ENCODE measurements around the gene PRR12. TPM values are rescaled to one million over a fixed set of nuclear protein-coding genes. Genes with fewer than 3 reads are reported as not detected.

PRR12 gene
- total RNA-seq, 4 donors from 2014 or later: 11.6 to 32.7 (median 18.1) TPM

DNA sequence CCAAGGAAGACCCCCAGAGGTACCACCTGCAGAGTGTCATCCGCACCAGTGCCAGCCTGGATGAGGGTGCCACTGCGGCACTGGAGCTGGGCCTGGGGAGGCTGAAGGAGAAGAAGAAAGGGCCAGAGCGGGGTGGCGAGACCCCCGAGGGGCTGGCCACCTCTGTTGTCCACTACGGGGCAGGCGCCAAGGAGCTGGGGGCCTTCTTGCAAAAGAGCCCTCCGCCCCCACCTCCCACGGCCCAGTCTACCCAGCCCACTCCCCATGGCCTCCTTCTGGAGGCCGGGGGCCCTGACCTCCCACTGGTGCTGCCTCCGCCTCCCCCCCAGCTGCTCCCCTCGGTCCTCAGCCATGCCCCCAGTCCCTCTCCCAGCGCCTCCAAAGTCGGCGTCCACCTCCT lies 5.4 kb downstream of the PRR12 start:
- Histone ChIP-seq H3K27ac (no peak overlapping the region), H3K4me3 (no peak overlapping the region), H3K36me3 (peaks cover 4 to 75% (median 26%) of the 10 kb centered on the region in 3 donors), H3K9me3 (no peaks in the 10 kb centered on the region), H3K4me1 (peaks cover 0 to 31% (median 11%) of the 10 kb centered on the region in 4 donors), H3K27me3 (no peaks in the 10 kb centered on the region)
- DNase-seq (ENCODE audit: low spot score in 2 of 2): no peak
- TF ChIP-seq POLR2A (IDR thresholded peaks at IDR 0.05): no peak
- no peak for TF ChIP-seq EP300 (IDR thresholded peaks at IDR 0.05)
- TF ChIP-seq, protein P1, sequence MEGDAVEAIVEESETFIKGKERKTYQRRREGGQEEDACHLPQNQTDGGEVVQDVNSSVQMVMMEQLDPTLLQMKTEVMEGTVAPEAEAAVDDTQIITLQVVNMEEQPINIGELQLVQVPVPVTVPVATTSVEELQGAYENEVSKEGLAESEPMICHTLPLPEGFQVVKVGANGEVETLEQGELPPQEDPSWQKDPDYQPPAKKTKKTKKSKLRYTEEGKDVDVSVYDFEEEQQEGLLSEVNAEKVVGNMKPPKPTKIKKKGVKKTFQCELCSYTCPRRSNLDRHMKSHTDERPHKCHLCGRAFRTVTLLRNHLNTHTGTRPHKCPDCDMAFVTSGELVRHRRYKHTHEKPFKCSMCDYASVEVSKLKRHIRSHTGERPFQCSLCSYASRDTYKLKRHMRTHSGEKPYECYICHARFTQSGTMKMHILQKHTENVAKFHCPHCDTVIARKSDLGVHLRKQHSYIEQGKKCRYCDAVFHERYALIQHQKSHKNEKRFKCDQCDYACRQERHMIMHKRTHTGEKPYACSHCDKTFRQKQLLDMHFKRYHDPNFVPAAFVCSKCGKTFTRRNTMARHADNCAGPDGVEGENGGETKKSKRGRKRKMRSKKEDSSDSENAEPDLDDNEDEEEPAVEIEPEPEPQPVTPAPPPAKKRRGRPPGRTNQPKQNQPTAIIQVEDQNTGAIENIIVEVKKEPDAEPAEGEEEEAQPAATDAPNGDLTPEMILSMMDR (IDR thresholded peaks at IDR 0.05): no peak
- 85 to 89% methylated on average over 15 of the region's 15 CpGs for WGBS, 2 donors

DNA sequence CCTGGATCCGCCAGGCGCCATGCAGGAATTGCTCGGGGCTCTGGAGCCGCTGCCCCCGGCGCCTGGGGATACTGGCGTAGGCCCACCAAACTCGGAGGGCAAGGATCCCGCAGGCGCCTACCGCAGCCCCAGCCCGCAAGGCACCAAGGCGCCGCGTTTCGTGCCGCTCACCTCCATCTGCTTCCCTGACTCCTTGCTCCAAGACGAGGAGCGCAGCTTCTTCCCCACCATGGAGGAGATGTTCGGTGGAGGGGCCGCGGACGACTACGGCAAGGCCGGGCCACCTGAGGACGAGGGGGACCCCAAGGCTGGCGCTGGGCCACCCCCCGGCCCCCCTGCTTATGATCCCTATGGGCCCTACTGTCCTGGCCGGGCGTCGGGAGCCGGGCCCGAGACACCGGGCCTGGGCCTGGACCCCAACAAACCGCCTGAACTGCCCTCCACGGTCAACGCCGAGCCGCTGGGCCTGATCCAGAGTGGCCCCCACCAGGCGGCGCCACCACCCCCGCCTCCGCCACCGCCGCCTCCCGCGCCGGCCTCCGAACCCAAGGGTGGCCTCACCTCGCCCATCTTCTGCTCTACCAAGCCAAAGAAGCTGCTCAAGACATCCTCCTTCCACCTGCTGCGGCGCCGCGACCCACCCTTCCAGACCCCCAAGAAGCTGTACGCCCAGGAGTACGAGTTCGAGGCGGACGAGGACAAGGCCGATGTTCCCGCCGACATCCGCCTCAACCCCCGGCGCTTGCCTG lies 6.1 kb downstream of the PRR12 start:
- Histone ChIP-seq H3K36me3 (peaks cover 4 to 82% (median 31%) of the 10 kb centered on the region in 3 donors), H3K4me1 (peaks cover 0 to 31% (median 10%) of the 10 kb centered on the region in 4 donors), H3K4me3 (no peak overlapping the region), H3K27me3 (no peaks in the 10 kb centered on the region), H3K9me3 (no peaks in the 10 kb centered on the region), H3K27ac (no peak overlapping the region)
- 95 to 96% methylated on average over 41 to 65 of the region's 65 CpGs for WGBS, 2 donors
- DNase-seq (ENCODE audit: low spot score in 2 of 2): no peak
- TF ChIP-seq, protein P1 (IDR thresholded peaks at IDR 0.05): no peak
- TF ChIP-seq POLR2A (IDR thresholded peaks at IDR 0.05) (no peak), EP300 (IDR thresholded peaks at IDR 0.05) (no peak)

DNA sequence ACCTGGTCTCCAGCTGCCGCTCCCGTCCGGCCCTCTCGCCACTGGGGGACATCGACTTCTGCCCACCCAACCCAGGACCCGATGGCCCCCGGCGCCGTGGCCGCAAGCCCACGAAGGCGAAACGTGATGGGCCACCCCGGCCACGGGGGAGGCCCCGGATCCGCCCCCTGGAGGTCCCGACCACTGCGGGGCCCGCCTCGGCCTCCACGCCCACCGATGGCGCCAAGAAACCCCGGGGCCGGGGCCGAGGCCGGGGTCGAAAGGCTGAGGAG lies 6.7 kb downstream of the PRR12 start:
- no peak overlapping the region for H3K4me3 ChIP-seq
- peaks cover 0 to 25% (median 8%) of the 10 kb centered on the region in 4 donors for H3K4me1 ChIP-seq
- TF ChIP-seq POLR2A (IDR thresholded peaks at IDR 0.05) (no peak), EP300 (IDR thresholded peaks at IDR 0.05) (no peak)
- TF ChIP-seq, protein P1 (IDR thresholded peaks at IDR 0.05): no peak
- no peaks in the 10 kb centered on the region for H3K9me3 ChIP-seq
- H3K27me3 ChIP-seq: no peaks in the 10 kb centered on the region
- H3K36me3 ChIP-seq: peaks cover 4 to 88% (median 31%) of the 10 kb centered on the region in 3 donors
- DNase-seq (ENCODE audit: low spot score in 2 of 2): no peak
- H3K27ac ChIP-seq: no peak overlapping the region
- WGBS, 2 donors: 91 to 93% methylated on average over 29 of the region's 29 CpGs

DNA sequence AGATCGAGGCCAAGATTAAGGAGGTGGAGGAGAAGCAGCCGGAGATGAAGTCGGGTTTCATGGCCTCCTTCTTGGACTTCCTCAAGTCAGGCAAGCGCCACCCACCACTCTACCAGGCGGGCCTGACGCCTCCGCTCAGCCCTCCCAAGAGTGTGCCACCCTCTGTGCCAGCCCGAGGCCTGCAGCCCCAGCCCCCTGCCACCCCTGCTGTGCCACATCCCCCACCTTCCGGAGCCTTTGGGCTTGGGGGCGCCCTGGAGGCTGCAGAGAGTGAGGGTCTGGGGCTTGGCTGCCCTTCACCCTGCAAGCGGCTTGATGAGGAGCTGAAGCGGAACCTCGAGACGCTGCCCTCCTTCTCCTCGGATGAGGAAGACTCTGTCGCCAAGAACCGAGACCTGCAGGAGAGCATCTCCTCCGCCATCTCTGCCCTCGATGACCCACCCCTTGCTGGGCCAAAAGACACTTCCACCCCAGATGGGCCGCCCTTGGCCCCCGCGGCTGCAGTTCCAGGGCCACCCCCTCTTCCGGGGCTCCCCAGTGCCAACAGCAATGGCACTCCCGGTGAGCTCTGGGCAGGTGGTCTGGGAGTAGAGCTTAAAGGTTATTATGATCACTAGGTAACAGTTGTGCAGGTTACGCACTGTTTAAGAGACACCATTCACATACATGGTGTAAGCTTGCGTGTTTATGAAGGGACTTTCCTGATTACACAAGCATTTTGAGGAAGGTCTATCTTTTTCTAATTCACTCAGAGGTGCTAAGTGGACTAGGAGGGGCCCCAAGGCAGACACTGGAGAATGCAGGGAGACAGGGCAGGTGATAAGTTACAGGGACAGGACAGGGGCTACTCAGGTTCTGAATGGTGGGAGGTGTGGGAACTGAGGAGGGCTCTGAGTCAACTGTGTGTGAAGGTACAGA lies 8.7 kb downstream of the PRR12 start:
- no peak for TF ChIP-seq EP300 (IDR thresholded peaks at IDR 0.05)
- no peak for TF ChIP-seq POLR2A (IDR thresholded peaks at IDR 0.05)
- TF ChIP-seq, protein P1 (IDR thresholded peaks at IDR 0.05): no peak
- Histone ChIP-seq H3K4me3 (no peak overlapping the region), H3K27me3 (no peaks in the 10 kb centered on the region), H3K27ac (no peak overlapping the region), H3K4me1 (peaks cover 0 to 5% (median 0%) of the 10 kb centered on the region in 4 donors), H3K36me3 (peaks cover 4 to 100% (median 30%) of the 10 kb centered on the region in 3 donors), H3K9me3 (no peaks in the 10 kb centered on the region)
- DNase-seq (ENCODE audit: low spot score in 2 of 2): no peak
- whole genome bisulfite sequencing, 2 donors: 93% methylated on average over 26 of the region's 26 CpGs

Measured in tibial nerve (tissue), 4 donors.